Panc1 (cell line): Measurements from ENCODE around the gene DACH1. TPM values are rescaled to one million over a fixed set of nuclear protein-coding genes. Genes with fewer than 3 reads are reported as not detected.

Experiments used
- ATAC-seq: fragments of 200-7000 bp; cut with Tn5 transposase; 2 replicates; pipeline ENCODE4 v1.9.1; 2020; ENCODE audit warnings: mild to moderate bottlenecking, moderate library complexity
- BruUV-seq: library from RNA; stranded (reverse); fragments of 400-500 nt; replicated peaks from 2 replicates; lab custom pipeline; 2021; lab: Mats Ljungman, UMichigan
- CTCF ChIA-PET: fragments of 300-600 bp; sonication (Branson Sonifier 250); formaldehyde crosslinking; loops from one replicate; lab custom pipeline; 2022; ENCODE audit warnings: antibody characterized with exemption; lab: Charles Lee
- POLR2A ChIA-PET: fragments of 300-600 bp; sonication (Branson Sonifier 250); formaldehyde crosslinking; loops from one replicate; lab custom pipeline; 2022; ENCODE audit warnings: antibody characterized with exemption; lab: Charles Lee
- DNase-seq: peaks from one replicate; pipeline ENCODE4 v3.0.0-alpha.2; 2010; ENCODE audit warnings: low read depth, low spot score
- H3K27ac ChIP-seq: 2 replicates; pipeline ENCODE4 v1.5.1; 2011; ENCODE audit warnings: mild to moderate bottlenecking, low read length, inconsistent platforms
- H3K27me3 ChIP-seq: fragments of 200-500 bp; sonication (Bioruptor generic); 2 replicates; pipeline ENCODE4 v1.6.0; 2014; ENCODE audit warnings: low read length, inconsistent platforms; ENCODE audit not compliant: control insufficient read depth, insufficient read depth
- H3K36me3 ChIP-seq: fragments of 200-500 bp; sonication (Bioruptor generic); 2 replicates; pipeline ENCODE4 v1.5.1; 2014; ENCODE audit warnings: inconsistent platforms, mild to moderate bottlenecking, low read length, moderate library complexity; ENCODE audit not compliant: control insufficient read depth, insufficient read depth
- H3K4me1 ChIP-seq: 2 replicates; pipeline ENCODE4 v1.5.1; 2011; ENCODE audit warnings: inconsistent platforms, mild to moderate bottlenecking, low read length, moderate library complexity; ENCODE audit not compliant: control insufficient read depth, insufficient read depth
- H3K4me3 ChIP-seq, 2 experiments: 2 replicates each; pipeline ENCODE4 v1.5.1; 2011 to 2012; ENCODE audit warnings: low read depth in 2 of 2, low read length in 2 of 2, mild to moderate bottlenecking in 2 of 2, inconsistent platforms in 1 of 2, moderate library complexity in 1 of 2
- H3K9me3 ChIP-seq: fragments of 200-500 bp; sonication (Bioruptor generic); 2 replicates; pipeline ENCODE4 v1.5.1; 2014; ENCODE audit warnings: low read depth, mild to moderate bottlenecking, inconsistent platforms, low read length, moderate library complexity; ENCODE audit not compliant: control insufficient read depth, insufficient read depth
- POLR2AphosphoS5 ChIP-seq: IDR thresholded peaks from 2 replicates; pipeline ENCODE4 v1.6.1; 2012; ENCODE audit warnings: mild to moderate bottlenecking, low read depth, low read length, moderate library complexity
- SIN3A ChIP-seq: IDR thresholded peaks from 2 replicates; pipeline ENCODE4 v1.6.1; 2012; ENCODE audit warnings: low read depth, mild to moderate bottlenecking, low read length, moderate library complexity, borderline replicate concordance; ENCODE audit not compliant: insufficient read depth
- TCF7L2 ChIP-seq: IDR thresholded peaks from 2 replicates; pipeline ENCODE4 v1.6.1; 2011; ENCODE audit warnings: mild to moderate bottlenecking, low read depth, low read length, inconsistent platforms
- in situ Hi-C: cut with HindIII; loops from 2 replicates; pipeline ENCODE4 v1.10.0; 2016; ENCODE audit warnings: low sequenced_read_pairs, low pct_unique_long_range_greater_than_20kb
- intact Hi-C: fragments of 100-400 bp; cut with micrococcal nuclease; formaldehyde crosslinking; loops from one replicate; pipeline ENCODE4 v1.10.0; 2022; ENCODE audit not compliant: unreplicated experiment
- total RNA-seq: library from RNA; stranded (reverse); gene quantifications from one replicate; pipeline ENCODE4 v1.2.1, GENCODE V29; 2021; ENCODE audit not compliant: unreplicated experiment
- TF ChIP-seq, protein P1 (sequence below): fragments of 450-650 bp; IDR thresholded peaks from 2 replicates; pipeline ENCODE4 v1.5.1; 2017; ENCODE audit warnings: mild to moderate bottlenecking
- TF ChIP-seq, protein P2 (sequence below), 2 experiments: IDR thresholded peaks; 2 replicates each; pipeline ENCODE4 v1.6.1; 2011 to 2012; ENCODE audit warnings: low read depth in 2 of 2, control low read depth in 1 of 2, low read length in 1 of 2, mild to moderate bottlenecking in 1 of 2, moderate library complexity in 1 of 2; ENCODE audit not compliant: insufficient read depth in 1 of 2

The DACH1 gene
- total RNA-seq, 1 experiment from 2014 or later = 0.54 TPM

DNA sequence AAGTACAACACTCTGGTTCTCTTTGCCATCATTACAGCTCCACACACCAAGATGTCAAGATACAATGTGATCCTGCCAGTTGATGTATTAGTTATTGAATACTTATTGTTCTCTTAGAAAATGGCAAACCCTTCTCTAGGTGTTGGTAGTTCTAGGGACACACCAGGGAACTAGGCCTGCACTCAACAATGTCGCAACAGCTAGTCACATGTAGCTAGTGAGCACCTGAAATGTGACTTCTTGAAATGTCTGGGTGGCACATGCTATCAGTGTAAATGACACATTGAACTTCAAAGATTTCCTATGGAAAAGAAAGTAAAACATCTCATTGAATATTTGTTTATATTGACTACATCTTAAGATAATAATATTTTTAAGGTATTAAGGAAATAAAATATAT, 49.7 kb downstream of the DACH1 start:
- BruUV-seq = no TSS peak
- TF ChIP-seq SIN3A (no peak), POLR2AphosphoS5 (no peak), TCF7L2 (no peak)
- TF ChIP-seq, protein P1, sequence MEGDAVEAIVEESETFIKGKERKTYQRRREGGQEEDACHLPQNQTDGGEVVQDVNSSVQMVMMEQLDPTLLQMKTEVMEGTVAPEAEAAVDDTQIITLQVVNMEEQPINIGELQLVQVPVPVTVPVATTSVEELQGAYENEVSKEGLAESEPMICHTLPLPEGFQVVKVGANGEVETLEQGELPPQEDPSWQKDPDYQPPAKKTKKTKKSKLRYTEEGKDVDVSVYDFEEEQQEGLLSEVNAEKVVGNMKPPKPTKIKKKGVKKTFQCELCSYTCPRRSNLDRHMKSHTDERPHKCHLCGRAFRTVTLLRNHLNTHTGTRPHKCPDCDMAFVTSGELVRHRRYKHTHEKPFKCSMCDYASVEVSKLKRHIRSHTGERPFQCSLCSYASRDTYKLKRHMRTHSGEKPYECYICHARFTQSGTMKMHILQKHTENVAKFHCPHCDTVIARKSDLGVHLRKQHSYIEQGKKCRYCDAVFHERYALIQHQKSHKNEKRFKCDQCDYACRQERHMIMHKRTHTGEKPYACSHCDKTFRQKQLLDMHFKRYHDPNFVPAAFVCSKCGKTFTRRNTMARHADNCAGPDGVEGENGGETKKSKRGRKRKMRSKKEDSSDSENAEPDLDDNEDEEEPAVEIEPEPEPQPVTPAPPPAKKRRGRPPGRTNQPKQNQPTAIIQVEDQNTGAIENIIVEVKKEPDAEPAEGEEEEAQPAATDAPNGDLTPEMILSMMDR = no peak
- TF ChIP-seq, protein P2, sequence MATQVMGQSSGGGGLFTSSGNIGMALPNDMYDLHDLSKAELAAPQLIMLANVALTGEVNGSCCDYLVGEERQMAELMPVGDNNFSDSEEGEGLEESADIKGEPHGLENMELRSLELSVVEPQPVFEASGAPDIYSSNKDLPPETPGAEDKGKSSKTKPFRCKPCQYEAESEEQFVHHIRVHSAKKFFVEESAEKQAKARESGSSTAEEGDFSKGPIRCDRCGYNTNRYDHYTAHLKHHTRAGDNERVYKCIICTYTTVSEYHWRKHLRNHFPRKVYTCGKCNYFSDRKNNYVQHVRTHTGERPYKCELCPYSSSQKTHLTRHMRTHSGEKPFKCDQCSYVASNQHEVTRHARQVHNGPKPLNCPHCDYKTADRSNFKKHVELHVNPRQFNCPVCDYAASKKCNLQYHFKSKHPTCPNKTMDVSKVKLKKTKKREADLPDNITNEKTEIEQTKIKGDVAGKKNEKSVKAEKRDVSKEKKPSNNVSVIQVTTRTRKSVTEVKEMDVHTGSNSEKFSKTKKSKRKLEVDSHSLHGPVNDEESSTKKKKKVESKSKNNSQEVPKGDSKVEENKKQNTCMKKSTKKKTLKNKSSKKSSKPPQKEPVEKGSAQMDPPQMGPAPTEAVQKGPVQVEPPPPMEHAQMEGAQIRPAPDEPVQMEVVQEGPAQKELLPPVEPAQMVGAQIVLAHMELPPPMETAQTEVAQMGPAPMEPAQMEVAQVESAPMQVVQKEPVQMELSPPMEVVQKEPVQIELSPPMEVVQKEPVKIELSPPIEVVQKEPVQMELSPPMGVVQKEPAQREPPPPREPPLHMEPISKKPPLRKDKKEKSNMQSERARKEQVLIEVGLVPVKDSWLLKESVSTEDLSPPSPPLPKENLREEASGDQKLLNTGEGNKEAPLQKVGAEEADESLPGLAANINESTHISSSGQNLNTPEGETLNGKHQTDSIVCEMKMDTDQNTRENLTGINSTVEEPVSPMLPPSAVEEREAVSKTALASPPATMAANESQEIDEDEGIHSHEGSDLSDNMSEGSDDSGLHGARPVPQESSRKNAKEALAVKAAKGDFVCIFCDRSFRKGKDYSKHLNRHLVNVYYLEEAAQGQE (IDR thresholded peaks at IDR 0.05; ENCODE audit: insufficient read depth in 1 of 2, low read depth in 2 of 2, low read length in 1 of 2) = no peak
- H3K9me3 ChIP-seq = no peaks in the 10 kb centered on the region
- no peak overlapping the region for H3K4me3 ChIP-seq
- POLR2A ChIA-PET = no interaction called here
- CTCF ChIA-PET = no interaction called here
- no peaks in the 10 kb centered on the region for H3K36me3 ChIP-seq
- no peaks in the 10 kb centered on the region for H3K27me3 ChIP-seq
- intact Hi-C loops (no loop called here), in situ Hi-C loops (no loop called here)
- H3K27ac ChIP-seq = no peak overlapping the region
- ATAC-seq (no peak), DNase-seq (no peak)
- no peaks in the 10 kb centered on the region for H3K4me1 ChIP-seq

DNA sequence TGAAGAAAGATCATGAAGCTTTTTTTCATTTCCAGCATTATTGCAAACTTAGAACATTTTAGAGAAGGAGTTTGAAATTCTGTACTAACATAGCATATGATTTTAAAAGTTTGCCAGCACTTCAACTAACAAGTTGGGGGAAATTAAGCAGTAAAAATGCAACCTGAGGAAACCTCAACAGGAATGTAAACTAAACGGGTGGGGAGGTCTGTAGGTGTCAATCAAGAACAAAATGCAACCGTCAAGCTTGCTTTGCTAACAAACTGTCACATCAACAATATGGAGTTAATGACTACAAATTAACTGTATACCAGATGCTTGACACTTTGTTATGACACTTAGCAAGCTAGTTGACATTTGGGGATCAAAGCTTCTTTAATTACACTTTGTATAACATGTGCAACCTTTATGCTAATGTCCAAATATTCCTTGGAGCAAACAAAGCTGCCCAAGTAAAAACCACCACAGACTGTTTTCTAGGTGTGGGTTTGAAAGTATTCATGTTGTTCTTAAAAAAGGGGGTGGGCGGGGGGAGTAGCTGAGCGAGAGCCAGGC, 52.1 kb downstream of the DACH1 start:
- intact Hi-C loops (no loop called here), in situ Hi-C loops (no loop called here)
- no peak overlapping the region for H3K4me3 ChIP-seq
- H3K36me3 ChIP-seq = no peaks in the 10 kb centered on the region
- H3K27ac ChIP-seq = no peak overlapping the region
- H3K9me3 ChIP-seq = no peaks in the 10 kb centered on the region
- DNase-seq (no peak), ATAC-seq (no peak)
- no peaks in the 10 kb centered on the region for H3K4me1 ChIP-seq
- ChIA-PET CTCF (no interaction called here), POLR2A (no interaction called here)
- BruUV-seq = no TSS peak
- no peaks in the 10 kb centered on the region for H3K27me3 ChIP-seq
- TF ChIP-seq TCF7L2 (no peak), POLR2AphosphoS5 (no peak), SIN3A (no peak)
- TF ChIP-seq, protein P2 (IDR thresholded peaks at IDR 0.05; ENCODE audit: insufficient read depth in 1 of 2, low read depth in 2 of 2, low read length in 1 of 2) = no peak
- TF ChIP-seq, protein P1 = no peak
